Measurements from ENCODE around the gene LIN28A. TPM values are rescaled to one million over a fixed set of nuclear protein-coding genes. Genes with fewer than 3 reads are reported as not detected.
A peak's percentile ranks its signal among the peaks of the same experiment; 100 is the strongest.

The LIN28A gene
- total and polyA plus RNA-seq, 10 of the 15 experiments (the other 5 are each of a cell fraction or from before 2014, with no cell fraction given), result 0.13 to 0.59 (median 0.30) TPM; not detected in 7

- 93% methylated on average over 3 of the region's 3 CpGs for WGBS (ENCODE audit: insufficient coverage, insufficient replicate concordance, low lambda C conversion rate, missing lambda C conversion rate)
- CTCF ChIA-PET, result interaction anchor here (1.5 kb wide), 1 partner anchor 19 kb away, joined by 4 read pairs; no protein-coding TSS in a partner anchor
- Histone ChIP-seq H3K79me2 (ENCODE audit: control insufficient read depth, insufficient read depth, low read length) (no peaks in the 10 kb centered on the region), H4K20me1 (ENCODE audit: control insufficient read depth, insufficient read depth) (no peaks in the 10 kb centered on the region), H3K27me3 (replicated peaks in 1 of 2; ENCODE audit: control insufficient read depth in 2 of 2, insufficient read depth in 2 of 2, low read length in 1 of 2) (no peaks in the 10 kb centered on the region), H3K4me2 (ENCODE audit: control insufficient read depth, insufficient read depth) (no peak overlapping the region), H3K4me1 (ENCODE audit: control insufficient read depth, insufficient read depth, low read length) (no peaks in the 10 kb centered on the region), H3K4me3 (no peak overlapping the region), H3K36me3 (ENCODE audit: control insufficient read depth in 2 of 2, insufficient read depth in 2 of 2, low read length in 1 of 2) (peaks cover 3 to 13% of the 10 kb centered on the region in 2 experiments), H3K9me3 (replicated peaks; ENCODE audit: control insufficient read depth, insufficient read depth, low read length) (no peaks in the 10 kb centered on the region), H3K27ac (ENCODE audit: control insufficient read depth, insufficient read depth) (no peak overlapping the region), H3K9ac (ENCODE audit: control insufficient read depth, insufficient read depth, low read length) (no peak overlapping the region), H2AFZ (ENCODE audit: control insufficient read depth, low read depth, low read length) (no peak overlapping the region)
- SMC1A ChIA-PET (ENCODE audit: uncharacterized antibody, unreplicated experiment), result interaction anchor here (0.6 kb wide), 1 partner anchor 33 kb away, joined by 3 read pairs; no protein-coding TSS in a partner anchor
- BruUV-seq (replicated peaks), result TSS peak; percentile 10
- in situ Hi-C loops (cut with MboI) (no loop called here), intact Hi-C loops (cut with micrococcal nuclease; ENCODE audit: unreplicated experiment) (no loop called here)
- ATAC-seq (no peak), DNase-seq (ENCODE audit: low read depth, low spot score) (no peak), FAIRE-seq (no peak)
- POLR2A ChIA-PET, result interaction anchor here (0.6 kb wide), 1 partner anchor 194 kb away, joined by 3 read pairs; no protein-coding TSS in a partner anchor
- TF ChIP-seq NFIC (IDR thresholded peaks at IDR 0.05; ENCODE audit: low read depth, low read length) (no peak), WRNIP1 (IDR thresholded peaks at IDR 0.05; ENCODE audit: borderline replicate concordance, low read depth, low read length) (no peak), MTA2 (IDR thresholded peaks at IDR 0.05; ENCODE audit: low read depth) (no peak), FOXK2 (IDR thresholded peaks at IDR 0.05) (no peak), KDM1A (IDR thresholded peaks at IDR 0.05; ENCODE audit: borderline replicate concordance) (no peak), IKZF2 (IDR thresholded peaks at IDR 0.05) (no peak), GATAD2B (conservative IDR thresholded peaks at IDR 0.05; ENCODE audit: low read depth) (no peak), BACH1 (IDR thresholded peaks at IDR 0.05; ENCODE audit: borderline replicate concordance) (no peak), SREBF2 (IDR thresholded peaks at IDR 0.05; ENCODE audit: low read length) (no peak), ASH2L (IDR thresholded peaks at IDR 0.05; ENCODE audit: borderline replicate concordance, low read depth) (no peak), MEF2A (IDR thresholded peaks at IDR 0.05; ENCODE audit: insufficient read depth, low read depth, low read length) (no peak), DPF2 (IDR thresholded peaks at IDR 0.05) (no peak), EP300 (IDR thresholded peaks at IDR 0.05; ENCODE audit: borderline replicate concordance in 1 of 2, control insufficient read depth in 1 of 2, low read depth in 2 of 2, low read length in 2 of 2) (no peak), SREBF1 (IDR thresholded peaks at IDR 0.05; ENCODE audit: low read length) (no peak), IRF5 (IDR thresholded peaks at IDR 0.05; ENCODE audit: borderline replicate concordance) (no peak)
- RAD21 ChIA-PET (ENCODE audit: unreplicated experiment), result no interaction called here
These were observed 40.3 kb downstream of the LIN28A start for GRCh38 chr1:26450908-26451307.
